ENCODE measurements around the gene PLA2R1.
"Not testable (repeated sequence)": the region's sequence is repeated elsewhere in the genome, so short reads cannot be mapped to it uniquely, and the experiment has no call there.

GRCh38 chr2:160038662-160039061 is 23.8 kb downstream of the PLA2R1 start:
- TF ChIP-seq CTCF, POLR2A (IDR thresholded peaks at IDR 0.05): not testable (repeated sequence)

All from ovary (tissue), 3 donors.